Choroid plexus epithelial cell (primary cell): ENCODE results near the gene SERPINB13.

Experiments used
- DNase-seq: peaks from one replicate; pipeline ENCODE4 v3.0.0-alpha.2; 2010; ENCODE audit warnings: low read depth
- H3K4me3 ChIP-seq: 2 replicates; pipeline ENCODE4 v1.5.1; 2011; ENCODE audit warnings: low read depth, mild to moderate bottlenecking, control low read depth, low read length, moderate library complexity
- TF ChIP-seq, protein P1 (sequence below): conservative IDR thresholded peaks from 2 replicates; pipeline ENCODE4 v1.5.1; 2011; ENCODE audit warnings: low read depth, mild to moderate bottlenecking, control low read depth, inconsistent platforms, low read length, moderate library complexity

Gene SERPINB13

DNA sequence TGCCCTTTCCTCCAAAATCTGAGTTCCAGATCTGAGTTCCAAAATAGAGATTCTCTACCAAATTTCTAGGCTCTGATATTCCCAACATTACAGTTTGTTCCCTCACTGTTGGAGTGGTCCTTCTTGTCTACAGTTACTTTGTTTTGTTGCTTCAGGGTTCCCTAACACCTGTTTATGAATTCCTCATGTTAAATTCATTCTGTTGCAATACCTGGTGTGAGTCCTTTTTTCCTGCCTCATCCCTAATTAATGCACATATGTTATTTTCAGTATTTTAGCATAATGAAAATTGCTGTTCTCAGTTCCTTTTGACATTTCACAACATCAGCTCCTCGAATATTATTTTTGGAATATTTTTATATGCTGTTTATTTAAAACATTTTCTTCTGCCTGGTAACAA is 16.2 kb downstream of the SERPINB13 start:
- TF ChIP-seq, protein P1, sequence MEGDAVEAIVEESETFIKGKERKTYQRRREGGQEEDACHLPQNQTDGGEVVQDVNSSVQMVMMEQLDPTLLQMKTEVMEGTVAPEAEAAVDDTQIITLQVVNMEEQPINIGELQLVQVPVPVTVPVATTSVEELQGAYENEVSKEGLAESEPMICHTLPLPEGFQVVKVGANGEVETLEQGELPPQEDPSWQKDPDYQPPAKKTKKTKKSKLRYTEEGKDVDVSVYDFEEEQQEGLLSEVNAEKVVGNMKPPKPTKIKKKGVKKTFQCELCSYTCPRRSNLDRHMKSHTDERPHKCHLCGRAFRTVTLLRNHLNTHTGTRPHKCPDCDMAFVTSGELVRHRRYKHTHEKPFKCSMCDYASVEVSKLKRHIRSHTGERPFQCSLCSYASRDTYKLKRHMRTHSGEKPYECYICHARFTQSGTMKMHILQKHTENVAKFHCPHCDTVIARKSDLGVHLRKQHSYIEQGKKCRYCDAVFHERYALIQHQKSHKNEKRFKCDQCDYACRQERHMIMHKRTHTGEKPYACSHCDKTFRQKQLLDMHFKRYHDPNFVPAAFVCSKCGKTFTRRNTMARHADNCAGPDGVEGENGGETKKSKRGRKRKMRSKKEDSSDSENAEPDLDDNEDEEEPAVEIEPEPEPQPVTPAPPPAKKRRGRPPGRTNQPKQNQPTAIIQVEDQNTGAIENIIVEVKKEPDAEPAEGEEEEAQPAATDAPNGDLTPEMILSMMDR, result no peak
- DNase-seq, result no peak
- no peak overlapping the region for H3K4me3 ChIP-seq

DNA sequence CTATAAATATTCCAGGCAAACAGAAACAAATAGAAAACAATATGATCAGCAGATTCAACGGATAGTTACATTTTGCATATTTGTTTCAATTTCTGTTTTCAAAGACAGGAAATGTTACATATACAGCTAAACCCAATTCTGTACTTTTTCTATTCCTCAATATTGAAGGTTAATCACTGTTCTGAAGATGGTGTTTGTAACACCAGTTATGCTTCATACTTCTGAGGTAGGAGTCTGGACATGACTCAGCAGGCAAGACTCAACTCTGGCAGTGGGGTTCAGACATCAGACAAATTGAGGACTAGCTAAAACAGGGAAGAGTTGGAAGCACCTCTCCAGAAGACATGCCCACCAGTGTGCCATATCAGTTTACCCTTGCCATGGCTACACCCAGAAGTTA is 16.6 kb downstream of the SERPINB13 start:
- H3K4me3 ChIP-seq, result no peak overlapping the region

DNA sequence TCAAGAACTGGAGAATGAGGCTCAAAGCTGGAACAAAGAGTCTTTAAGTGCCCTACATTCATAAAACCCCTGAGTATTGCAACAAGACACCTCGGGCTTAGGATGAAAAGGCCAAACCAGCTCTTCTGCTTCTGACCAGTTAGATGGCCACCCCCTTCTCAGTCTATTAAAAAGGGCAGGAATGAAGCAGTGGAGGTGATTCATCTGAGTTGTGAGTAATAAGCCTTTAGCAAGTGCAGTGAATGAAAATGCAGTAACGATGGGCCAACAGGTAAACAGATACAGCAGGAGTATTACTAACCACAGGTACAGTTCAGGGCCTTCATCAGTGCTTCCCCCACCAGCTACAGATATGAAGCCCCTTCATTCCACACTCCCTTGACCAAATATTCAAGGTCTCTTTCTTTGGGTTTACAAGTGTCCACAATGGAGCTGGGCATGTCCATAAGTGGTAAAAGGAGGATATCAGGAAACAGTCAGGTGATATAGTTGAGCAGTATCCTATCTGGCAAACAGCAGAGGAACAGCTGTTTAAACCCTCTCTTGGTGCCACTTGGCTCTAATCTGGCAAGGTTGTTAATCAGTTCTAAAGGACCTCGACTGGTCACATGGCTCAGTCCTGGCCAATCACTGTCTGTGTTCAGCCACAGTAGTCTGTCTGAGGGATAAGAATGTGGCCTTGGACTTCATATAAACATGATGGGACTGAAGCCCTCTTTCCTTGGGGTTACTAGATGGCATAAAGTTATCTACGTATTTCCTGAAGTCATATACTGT is 17.8 kb downstream of the SERPINB13 start:
- TF ChIP-seq, protein P1, result no peak
- no peak for DNase-seq
- H3K4me3 ChIP-seq, result no peak overlapping the region

More for the DNA sequence above, 16.6 kb downstream of the SERPINB13 start:
- peak; percentile 20 for DNase-seq
- TF ChIP-seq, protein P1, result no peak

DNA sequence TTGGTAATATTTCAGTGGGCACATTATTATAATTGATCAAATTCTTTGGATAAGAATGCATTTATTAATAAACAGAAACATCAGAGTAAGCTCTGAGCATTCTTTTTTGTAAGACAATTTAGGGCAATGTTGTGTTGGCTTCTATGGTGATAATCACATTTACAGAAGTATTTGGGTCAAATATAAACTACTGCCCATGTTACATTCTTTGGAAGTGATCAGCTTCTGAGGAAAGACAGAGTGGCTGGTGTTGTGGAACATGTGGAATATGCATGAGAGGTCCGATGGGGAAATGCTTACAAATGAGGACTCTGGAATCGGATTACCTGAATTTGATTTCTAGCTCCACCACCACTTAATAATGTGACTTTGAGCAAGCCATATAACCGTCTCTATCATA is 19.4 kb downstream of the SERPINB13 start:
- TF ChIP-seq, protein P1, result no peak
- DNase-seq, result no peak
- no peak overlapping the region for H3K4me3 ChIP-seq

DNA sequence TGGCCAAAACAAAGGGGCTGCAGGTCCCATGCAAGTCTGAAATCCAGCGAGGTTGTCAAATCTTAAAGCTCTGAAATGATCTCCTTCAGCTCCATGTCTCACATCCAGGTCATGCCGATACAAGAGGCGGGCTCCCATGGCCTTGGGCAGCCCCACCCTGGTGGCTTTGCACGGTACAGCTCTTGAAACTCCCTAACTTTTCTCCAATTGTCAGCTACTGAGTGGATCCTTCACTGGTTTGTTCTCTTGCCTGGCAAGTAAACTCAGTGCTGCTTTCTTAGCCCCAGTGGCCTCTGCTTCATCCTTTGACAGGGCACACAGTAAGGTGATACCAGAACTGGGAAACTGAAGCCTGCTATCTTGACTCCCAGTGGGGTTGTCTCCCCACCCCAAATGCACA is 26.3 kb downstream of the SERPINB13 start:
- H3K4me3 ChIP-seq, result no peak overlapping the region
- no peak for DNase-seq
- TF ChIP-seq, protein P1, result no peak

DNA sequence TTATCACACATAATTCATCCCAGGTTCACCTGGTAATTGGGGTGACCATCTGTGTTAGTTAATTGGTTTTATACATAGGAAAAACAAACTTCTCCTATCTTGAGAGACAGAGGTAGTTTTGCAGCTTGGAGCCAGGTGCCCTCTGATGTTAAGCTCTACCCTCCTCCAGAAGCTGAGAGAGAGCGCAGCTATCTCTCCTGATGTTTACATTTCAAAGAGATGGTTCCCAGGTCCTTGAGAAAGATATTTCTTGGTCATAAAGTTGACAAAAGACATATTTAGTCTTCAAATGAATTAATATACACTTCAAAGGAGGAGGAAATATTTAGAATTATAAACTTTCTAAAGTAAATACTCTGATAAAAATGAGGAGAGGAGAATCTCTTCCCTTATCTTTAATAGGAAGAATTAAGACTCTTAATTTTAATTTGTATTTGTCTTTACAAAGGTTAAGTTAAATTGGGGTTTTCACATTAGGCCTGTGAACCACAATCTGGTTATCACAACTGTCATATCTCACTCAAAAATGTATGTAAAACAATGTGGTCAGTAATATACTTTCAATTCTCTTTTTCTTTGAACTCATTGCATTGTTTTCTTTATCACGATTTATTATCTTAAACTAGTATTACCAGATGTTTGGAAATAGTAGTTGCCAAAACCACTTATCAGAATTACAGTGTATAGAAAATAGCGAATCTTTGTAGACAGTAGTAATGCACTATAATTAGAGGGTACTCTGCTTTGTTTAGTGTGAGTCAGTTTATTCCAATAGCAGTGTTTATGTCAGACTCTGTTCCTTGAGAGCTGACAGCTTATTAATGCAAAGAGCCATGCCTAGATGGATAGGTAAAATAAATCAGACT is 30.1 kb downstream of the SERPINB13 start:
- H3K4me3 ChIP-seq, result no peak overlapping the region
- TF ChIP-seq, protein P1, result no peak
- no peak for DNase-seq
